HepG2 (cell line): ENCODE results near the gene TRPV4. TPM values are rescaled to one million over a fixed set of nuclear protein-coding genes. Genes with fewer than 3 reads are reported as not detected.
A peak's percentile ranks its signal among the peaks of the same experiment; 100 is the strongest.

Source experiments
- ATAC-seq: fragments of 200-7000 bp; cut with Tn5 transposase; 3 replicates; pipeline ENCODE4 v1.9.1; 2020; ENCODE audit warnings: mild to moderate bottlenecking, moderate library complexity
- BruUV-seq: library from RNA; stranded (reverse); fragments of 400-500 nt; replicated peaks from 2 replicates; lab custom pipeline; 2021; lab: Mats Ljungman, UMichigan
- CTCF ChIA-PET: fragments of 300-600 bp; formaldehyde crosslinking; extraction: SDS; loops from one replicate; lab custom pipeline; 2021; ENCODE audit warnings: low total read pairs, inconsistent platforms, low intra/inter-chr PET ratio; lab: Yijun Ruan, JAX
- POLR2A ChIA-PET: fragments of 350-600 bp; sonication (Branson Sonifier 250); formaldehyde crosslinking; loops from one replicate; lab custom pipeline; 2020; ENCODE audit warnings: antibody characterized with exemption, inconsistent platforms; lab: Yijun Ruan, JAX
- DNase-seq: peaks from one replicate; pipeline ENCODE4 v3.0.0-alpha.2; 2015; ENCODE audit warnings: low spot score
- FAIRE-seq: peaks from 3 replicates; lab custom pipeline; 2011; peaks lifted over from hg19 to GRCh38; lab: Jason Lieb, UNC
- H2AFZ ChIP-seq: one replicate; pipeline ENCODE4 v1.6.1; 2011; ENCODE audit warnings: low read length, inconsistent platforms
- H3K27ac ChIP-seq: fragments of 300-600 bp; 3 replicates; pipeline ENCODE4 v1.8.0; 2011; ENCODE audit warnings: mixed run types, mild to moderate bottlenecking, mixed read lengths, low read length, inconsistent platforms; ENCODE audit not compliant: insufficient read depth; ENCODE audit errors: extremely low read length
- H3K27me3 ChIP-seq, 2 experiments: fragments of 200-600 bp in 1 of 2; 2 replicates in 1 of 2; 3 replicates in 1 of 2; pipeline versions ENCODE4 v1.6.0 to v1.8.0; 2011; ENCODE audit warnings: low read length in 2 of 2, mild to moderate bottlenecking in 2 of 2, moderate library complexity in 2 of 2, inconsistent platforms in 1 of 2; ENCODE audit not compliant: insufficient read depth in 2 of 2, control insufficient read depth in 1 of 2
- H3K36me3 ChIP-seq, 2 experiments: fragments of 200-600 bp in 1 of 2; replicated peaks in 1 of 2; 2 replicates in 1 of 2; 3 replicates in 1 of 2; pipeline versions ENCODE4 v1.5.1 to v1.8.0; 2011; ENCODE audit warnings: low read length in 2 of 2, inconsistent platforms in 1 of 2; ENCODE audit not compliant: insufficient read depth in 2 of 2, control insufficient read depth in 1 of 2
- H3K4me1 ChIP-seq: 2 replicates; pipeline ENCODE4 v1.5.1; 2012; ENCODE audit warnings: low read length, inconsistent platforms; ENCODE audit not compliant: insufficient read depth
- H3K4me2 ChIP-seq: 2 replicates; pipeline ENCODE4 v1.6.0; 2011; ENCODE audit warnings: low read depth, low read length, inconsistent platforms
- H3K4me3 ChIP-seq, 3 experiments: fragments of 200-600 bp in 1 of 3; sonication (generic), shearing (Covaris generic) in 1 of 3; replicated peaks in 1 of 3; 2 replicates each; pipeline ENCODE4 v1.5.1; 2011 to 2016; ENCODE audit warnings: low read length in 3 of 3, inconsistent platforms in 2 of 3, low read depth in 2 of 3, mild to moderate bottlenecking in 2 of 3, control low read depth in 1 of 3, mixed read lengths in 1 of 3; ENCODE audit not compliant: insufficient read depth in 1 of 3
- H3K79me2 ChIP-seq: one replicate; pipeline ENCODE4 v1.6.1; 2011; ENCODE audit warnings: low read length, inconsistent platforms; ENCODE audit not compliant: insufficient read depth
- H3K9ac ChIP-seq: 2 replicates; pipeline ENCODE4 v1.6.0; 2011; ENCODE audit warnings: mild to moderate bottlenecking, low read depth, low read length, inconsistent platforms; ENCODE audit not compliant: insufficient read depth
- H3K9me3 ChIP-seq: 2 replicates; pipeline ENCODE4 v1.5.1; 2012; ENCODE audit warnings: mild to moderate bottlenecking, low read length
- H4K20me1 ChIP-seq: 2 replicates; pipeline ENCODE4 v1.6.0; 2011; ENCODE audit warnings: inconsistent platforms, mild to moderate bottlenecking, low read length, moderate library complexity; ENCODE audit not compliant: insufficient read depth
- ATRX ChIP-seq: sonication (generic); formaldehyde crosslinking; IDR thresholded peaks from 2 replicates; pipeline ENCODE4 v1.4.0; 2020; ENCODE audit warnings: missing genetic modification reagents, borderline replicate concordance
- KMT2B ChIP-seq: IDR thresholded peaks from 2 replicates; pipeline ENCODE4 v1.6.1; 2016; ENCODE audit warnings: missing genetic modification reagents, missing compliant biosample characterization
- TOPORS ChIP-seq: sonication (generic); formaldehyde crosslinking; IDR thresholded peaks from 2 replicates; pipeline ENCODE4 v1.8.0; 2023; ENCODE audit warnings: mild to moderate bottlenecking, missing genetic modification reagents
- TSC22D2 ChIP-seq: sonication (generic); formaldehyde crosslinking; IDR thresholded peaks from 2 replicates; pipeline ENCODE4 v1.5.1; 2020; ENCODE audit warnings: missing genetic modification reagents, mild to moderate bottlenecking, borderline replicate concordance
- ZBTB39 ChIP-seq: sonication (generic); formaldehyde crosslinking; IDR thresholded peaks from 2 replicates; pipeline ENCODE4 v1.5.0; 2020; ENCODE audit warnings: missing genetic modification reagents
- ZBTB7A ChIP-seq: sonication (generic); formaldehyde crosslinking; IDR thresholded peaks from 2 replicates; pipeline ENCODE4 v1.8.0; 2022; ENCODE audit warnings: mild to moderate bottlenecking, missing genetic modification reagents
- ZNF33B ChIP-seq: sonication (generic); formaldehyde crosslinking; IDR thresholded peaks from 2 replicates; pipeline ENCODE4 v1.5.1; 2020; ENCODE audit warnings: mild to moderate bottlenecking, missing genetic modification reagents
- ZNF512B ChIP-seq: sonication (generic); formaldehyde crosslinking; IDR thresholded peaks from 2 replicates; pipeline ENCODE4 v1.5.1; 2020; ENCODE audit warnings: missing genetic modification reagents, mild to moderate bottlenecking, borderline replicate concordance
- ZNF644 ChIP-seq: IDR thresholded peaks from 2 replicates; pipeline ENCODE4 v1.6.1; 2016; ENCODE audit warnings: low read depth
- WGBS: methylation state at CpG from one replicate; pipeline ENCODE4 v1.1.6; 2017; ENCODE audit warnings: low lambda C conversion rate; 5-methylcytosine and 5-hydroxymethylcytosine counted together
- in situ Hi-C: cut with HindIII; loops from 2 replicates; pipeline ENCODE4 v1.10.0; 2017; ENCODE audit warnings: low pct_unique_long_range_greater_than_20kb; ENCODE audit not compliant: extremely low pct_ligation_motif_present
- intact Hi-C: fragments of 100-400 bp; cut with micrococcal nuclease; formaldehyde crosslinking; loops from one replicate; pipeline ENCODE4 v1.10.0; 2022; ENCODE audit not compliant: unreplicated experiment
- polyA plus RNA-seq, 8 experiments: library from polyadenylated mRNA; depleted of rRNA in 3 of 8; stranded (reverse) in 7 of 8; unstranded in 1 of 8; fragments of >200 nt; fragmentation: Illumina TruSeq in 4 of 8; extraction: Trizol in 4 of 8; gene quantifications; 2 replicates each; pipeline versions ENCODE4 v1.2.1 to v1.2.3, GENCODE V29; 2011 to 2016; ENCODE audit warnings: low read depth in 4 of 8, missing spikeins in 1 of 8, mixed read lengths in 1 of 8; ENCODE audit not compliant: insufficient read depth in 1 of 8
- total RNA-seq, 5 experiments: library from RNA; depleted of rRNA; stranded (reverse); fragments of >200 nt; fragmentation: Illumina TruSeq; extraction: Trizol; gene quantifications; 2 replicates each; pipeline ENCODE4 v1.2.3, GENCODE V29; 2016; ENCODE audit warnings: low read depth in 1 of 5
- TF ChIP-seq, protein P1 (sequence below): sonication (generic); formaldehyde crosslinking; IDR thresholded peaks from 2 replicates; pipeline ENCODE4 v1.5.1; 2020; ENCODE audit warnings: mild to moderate bottlenecking, missing genetic modification reagents, moderate library complexity
- TF ChIP-seq, protein P2 (sequence below): sonication (generic); formaldehyde crosslinking; conservative IDR thresholded peaks from 2 replicates; pipeline ENCODE4 v1.4.0; 2020; ENCODE audit warnings: missing genetic modification reagents

TRPV4 gene
- total and polyA plus RNA-seq, 2 of the 13 experiments (the other 11 are each of a cell fraction or from before 2014, with no cell fraction given), result 0.66 to 4.7 TPM

DNA sequence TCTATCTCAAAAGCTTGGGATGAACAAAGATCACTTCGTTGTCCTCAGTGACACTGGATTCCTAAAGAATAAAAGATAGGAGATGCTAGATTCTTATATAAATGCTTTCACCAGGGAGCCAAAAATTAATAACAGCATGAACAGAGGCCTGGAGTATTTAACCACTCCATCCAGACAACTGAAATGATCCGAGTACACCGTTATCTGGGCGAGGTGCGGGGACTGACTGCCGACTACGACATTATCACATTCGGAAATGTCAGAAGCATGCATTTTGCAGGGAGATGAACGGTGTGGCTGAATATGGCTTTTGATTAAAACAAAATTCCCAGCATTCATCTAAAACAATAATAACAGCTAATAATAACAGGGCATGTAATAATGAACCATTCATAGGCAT, 56.6 kb downstream of the TRPV4 start (continued):
- TF ChIP-seq ZNF33B (no peak), TSC22D2 (CRISPR knock-in tag) (no peak), ATRX (CRISPR knock-in tag) (no peak), TOPORS (CRISPR knock-in tag) (no peak), ZBTB7A (no peak)
- TF ChIP-seq, all 625 proteins: peak for 0

- no peaks in the 10 kb centered on the region for H3K36me3 ChIP-seq
- H2AFZ ChIP-seq, result no peak overlapping the region
- no peaks in the 10 kb centered on the region for H3K79me2 ChIP-seq
- H4K20me1 ChIP-seq, result no peaks in the 10 kb centered on the region
- peak; percentile 67 for FAIRE-seq
- DNase-seq, result peak; percentile 50
- peaks cover 52% of the 10 kb centered on the region for H3K4me1 ChIP-seq
- intact Hi-C loops (loop anchor here (1.0 to 2.0 kb wide), 3 partner anchors 57 to 257 kb away; no protein-coding TSS in a partner anchor), in situ Hi-C loops (loop anchor here (5.0 kb wide), 2 partner anchors 258 to 348 kb away; no protein-coding TSS in a partner anchor)
- no peak overlapping the region for H3K4me2 ChIP-seq
- no peak overlapping the region for H3K9ac ChIP-seq
- no peaks in the 10 kb centered on the region for H3K27me3 ChIP-seq
- no TSS peak for BruUV-seq
- peak; percentile 73 for ATAC-seq
- ChIA-PET CTCF (interaction anchor here (3.5 to 4.0 kb wide), 2 partner anchors 178 to 256 kb away, joined by 29 to 31 read pairs; no protein-coding TSS in a partner anchor), POLR2A (interaction anchor here (1.1 to 3.6 kb wide), 2 partner anchors 61 to 177 kb away, joined by 4 to 26 read pairs; partner anchors contain the start of gene FAM222A)
- WGBS, result 25% methylated on average over 4 of the region's 10 CpGs
- H3K4me3 ChIP-seq, result no peak overlapping the region
- H3K27ac ChIP-seq, result no peak overlapping the region
- H3K9me3 ChIP-seq, result no peaks in the 10 kb centered on the region
- TF ChIP-seq ZBTB39 (CRISPR knock-in tag) (no peak), ZNF644 (no peak), ZNF512B (no peak), KMT2B (CRISPR knock-in tag) (0 out of 2 replicates have a peak, but pooled peaks have one; percentile 21)
- TF ChIP-seq, protein P1, sequence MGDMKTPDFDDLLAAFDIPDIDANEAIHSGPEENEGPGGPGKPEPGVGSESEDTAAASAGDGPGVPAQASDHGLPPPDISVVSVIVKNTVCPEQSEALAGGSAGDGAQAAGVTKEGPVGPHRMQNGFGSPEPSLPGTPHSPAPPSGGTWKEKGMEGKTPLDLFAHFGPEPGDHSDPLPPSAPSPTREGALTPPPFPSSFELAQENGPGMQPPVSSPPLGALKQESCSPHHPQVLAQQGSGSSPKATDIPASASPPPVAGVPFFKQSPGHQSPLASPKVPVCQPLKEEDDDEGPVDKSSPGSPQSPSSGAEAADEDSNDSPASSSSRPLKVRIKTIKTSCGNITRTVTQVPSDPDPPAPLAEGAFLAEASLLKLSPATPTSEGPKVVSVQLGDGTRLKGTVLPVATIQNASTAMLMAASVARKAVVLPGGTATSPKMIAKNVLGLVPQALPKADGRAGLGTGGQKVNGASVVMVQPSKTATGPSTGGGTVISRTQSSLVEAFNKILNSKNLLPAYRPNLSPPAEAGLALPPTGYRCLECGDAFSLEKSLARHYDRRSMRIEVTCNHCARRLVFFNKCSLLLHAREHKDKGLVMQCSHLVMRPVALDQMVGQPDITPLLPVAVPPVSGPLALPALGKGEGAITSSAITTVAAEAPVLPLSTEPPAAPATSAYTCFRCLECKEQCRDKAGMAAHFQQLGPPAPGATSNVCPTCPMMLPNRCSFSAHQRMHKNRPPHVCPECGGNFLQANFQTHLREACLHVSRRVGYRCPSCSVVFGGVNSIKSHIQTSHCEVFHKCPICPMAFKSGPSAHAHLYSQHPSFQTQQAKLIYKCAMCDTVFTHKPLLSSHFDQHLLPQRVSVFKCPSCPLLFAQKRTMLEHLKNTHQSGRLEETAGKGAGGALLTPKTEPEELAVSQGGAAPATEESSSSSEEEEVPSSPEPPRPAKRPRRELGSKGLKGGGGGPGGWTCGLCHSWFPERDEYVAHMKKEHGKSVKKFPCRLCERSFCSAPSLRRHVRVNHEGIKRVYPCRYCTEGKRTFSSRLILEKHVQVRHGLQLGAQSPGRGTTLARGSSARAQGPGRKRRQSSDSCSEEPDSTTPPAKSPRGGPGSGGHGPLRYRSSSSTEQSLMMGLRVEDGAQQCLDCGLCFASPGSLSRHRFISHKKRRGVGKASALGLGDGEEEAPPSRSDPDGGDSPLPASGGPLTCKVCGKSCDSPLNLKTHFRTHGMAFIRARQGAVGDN (CRISPR knock-in tag), result peak; percentile 27
- TF ChIP-seq, protein P2, sequence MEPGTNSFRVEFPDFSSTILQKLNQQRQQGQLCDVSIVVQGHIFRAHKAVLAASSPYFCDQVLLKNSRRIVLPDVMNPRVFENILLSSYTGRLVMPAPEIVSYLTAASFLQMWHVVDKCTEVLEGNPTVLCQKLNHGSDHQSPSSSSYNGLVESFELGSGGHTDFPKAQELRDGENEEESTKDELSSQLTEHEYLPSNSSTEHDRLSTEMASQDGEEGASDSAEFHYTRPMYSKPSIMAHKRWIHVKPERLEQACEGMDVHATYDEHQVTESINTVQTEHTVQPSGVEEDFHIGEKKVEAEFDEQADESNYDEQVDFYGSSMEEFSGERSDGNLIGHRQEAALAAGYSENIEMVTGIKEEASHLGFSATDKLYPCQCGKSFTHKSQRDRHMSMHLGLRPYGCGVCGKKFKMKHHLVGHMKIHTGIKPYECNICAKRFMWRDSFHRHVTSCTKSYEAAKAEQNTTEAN (CRISPR knock-in tag), result no peak
Observed at GRCh38 chr12:109775172-109775881, 57.9 kb downstream of the TRPV4 start.
